ENCODE measurements around the gene DIAPH2.

DNA sequence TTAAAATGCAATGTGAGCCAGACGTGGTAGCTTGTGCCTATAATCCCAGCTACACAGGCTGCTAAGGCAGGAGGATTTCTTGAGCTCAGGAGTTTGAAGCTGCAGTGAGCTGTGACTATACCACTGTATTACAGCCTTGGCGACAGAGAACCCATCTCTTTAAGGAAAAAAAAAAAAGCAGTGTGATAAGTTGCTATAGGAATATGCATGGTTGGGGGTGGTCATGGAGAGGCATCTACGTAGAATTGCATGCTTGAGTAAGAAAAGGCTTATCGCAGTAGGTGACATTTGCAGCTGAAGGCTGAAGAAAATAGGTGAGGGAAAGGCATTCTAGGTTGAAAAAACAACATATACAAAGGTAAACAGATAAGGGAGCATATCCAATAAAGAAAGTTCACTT lies 4.1 kb downstream of the DIAPH2 start:
- TF ChIP-seq GATA2 (IDR thresholded peaks at IDR 0.05; ENCODE audit: low read depth, low read length) (no peak), GATA3 (IDR thresholded peaks at IDR 0.05; ENCODE audit: low read depth, low read length) (no peak)

All from SH-SY5Y (cell line).